SH-SY5Y (cell line): ENCODE data around the gene AFF1.

Experiments used
- GATA2 ChIP-seq: IDR thresholded peaks from 2 replicates; pipeline ENCODE4 v1.6.1; 2011; ENCODE audit warnings: mild to moderate bottlenecking, low read depth, low read length
- GATA3 ChIP-seq: IDR thresholded peaks from 2 replicates; pipeline ENCODE4 v1.6.1; 2011; ENCODE audit warnings: low read depth, mild to moderate bottlenecking, low read length, moderate library complexity

- TF ChIP-seq GATA2 (no peak), GATA3 (no peak)
These were observed 40.4 kb upstream of the AFF1 start for GRCh38 chr4:86894455-86894854.
